HepG2 (cell line): ENCODE data around the gene C2. TPM values are rescaled to one million over a fixed set of nuclear protein-coding genes. Genes with fewer than 3 reads are reported as not detected.

Experiments used
- CAMTA2 ChIP-seq: sonication (generic); formaldehyde crosslinking; IDR thresholded peaks from 2 replicates; pipeline ENCODE4 v1.4.0; 2020; ENCODE audit warnings: mild to moderate bottlenecking, missing genetic modification reagents, borderline replicate concordance
- CEBPG ChIP-seq: IDR thresholded peaks from 2 replicates; pipeline ENCODE4 v1.6.1; 2016
- CSRNP2 ChIP-seq: sonication (generic); formaldehyde crosslinking; conservative IDR thresholded peaks from 2 replicates; pipeline ENCODE4 v1.8.0; 2022; ENCODE audit warnings: low read depth, missing genetic modification reagents
- FIP1L1 ChIP-seq: fragments of 200-400 bp; formaldehyde crosslinking; IDR thresholded peaks from 2 replicates; pipeline ENCODE4 v1.6.1; 2018; ENCODE audit warnings: low read depth, mild to moderate bottlenecking, low read length, moderate library complexity, borderline replicate concordance; ENCODE audit not compliant: insufficient read depth
- HES4 ChIP-seq: sonication (generic); formaldehyde crosslinking; IDR thresholded peaks from 2 replicates; pipeline ENCODE4 v1.9.0; 2021; ENCODE audit warnings: mild to moderate bottlenecking, missing genetic modification reagents, borderline replicate concordance
- MEF2D ChIP-seq: sonication (generic); formaldehyde crosslinking; IDR thresholded peaks from 2 replicates; pipeline ENCODE4 v1.5.1; 2020; ENCODE audit warnings: mild to moderate bottlenecking, missing genetic modification reagents
- TAF1 ChIP-seq: sonication (generic); formaldehyde crosslinking; IDR thresholded peaks from 2 replicates; pipeline ENCODE4 v1.4.0; 2020; ENCODE audit warnings: missing genetic modification reagents
- TBL1XR1 ChIP-seq: fragments of 150-350 bp; IDR thresholded peaks from 2 replicates; pipeline ENCODE4 v1.6.1; 2014; ENCODE audit warnings: borderline replicate concordance, low read length; ENCODE audit not compliant: partially characterized antibody
- ZBTB33 ChIP-seq: sonication (generic); formaldehyde crosslinking; IDR thresholded peaks from 2 replicates; pipeline ENCODE4 v1.4.0; 2020; ENCODE audit warnings: missing genetic modification reagents
- ZNF232 ChIP-seq: sonication (generic); formaldehyde crosslinking; IDR thresholded peaks from 2 replicates; pipeline ENCODE4 v1.4.0; 2020; ENCODE audit warnings: missing genetic modification reagents, borderline replicate concordance
- ZNF335 ChIP-seq: sonication (generic); formaldehyde crosslinking; IDR thresholded peaks from 2 replicates; pipeline ENCODE4 v1.4.0; 2020; ENCODE audit warnings: missing genetic modification reagents
- ZNF468 ChIP-seq: sonication (generic); formaldehyde crosslinking; IDR thresholded peaks from 2 replicates; pipeline ENCODE4 v1.8.0; 2022; ENCODE audit warnings: mild to moderate bottlenecking, moderate library complexity, missing genetic modification reagents
- ZNF773 ChIP-seq: sonication (generic); formaldehyde crosslinking; IDR thresholded peaks from 2 replicates; pipeline ENCODE4 v1.4.0; 2020; ENCODE audit warnings: missing genetic modification reagents, borderline replicate concordance
- ZNF775 ChIP-seq: sonication (generic); formaldehyde crosslinking; IDR thresholded peaks from 2 replicates; pipeline ENCODE4 v1.4.0; 2020; ENCODE audit warnings: missing genetic modification reagents, mild to moderate bottlenecking, moderate library complexity, borderline replicate concordance
- polyA plus RNA-seq, 8 experiments: library from polyadenylated mRNA; depleted of rRNA in 3 of 8; stranded (reverse) in 7 of 8; unstranded in 1 of 8; fragments of >200 nt; fragmentation: Illumina TruSeq in 4 of 8; extraction: Trizol in 4 of 8; gene quantifications; 2 replicates each; pipeline versions ENCODE4 v1.2.1 to v1.2.3, GENCODE V29; 2011 to 2016; ENCODE audit warnings: low read depth in 4 of 8, missing spikeins in 1 of 8, mixed read lengths in 1 of 8; ENCODE audit not compliant: insufficient read depth in 1 of 8
- total RNA-seq, 5 experiments: library from RNA; depleted of rRNA; stranded (reverse); fragments of >200 nt; fragmentation: Illumina TruSeq; extraction: Trizol; gene quantifications; 2 replicates each; pipeline ENCODE4 v1.2.3, GENCODE V29; 2016; ENCODE audit warnings: low read depth in 1 of 5
- TF ChIP-seq, protein P1 (sequence below): IDR thresholded peaks from 2 replicates; pipeline ENCODE4 v1.6.1; 2012; ENCODE audit warnings: low read depth, low read length, improper control_type of control experiment
- TF ChIP-seq, protein P2 (sequence below): sonication (generic); formaldehyde crosslinking; IDR thresholded peaks from 2 replicates; pipeline ENCODE4 v1.8.1; 2022; ENCODE audit warnings: low read depth, mild to moderate bottlenecking, missing genetic modification reagents
- TF ChIP-seq, protein P3 (sequence below): sonication (generic); formaldehyde crosslinking; conservative IDR thresholded peaks from 2 replicates; pipeline ENCODE4 v1.8.0; 2022; ENCODE audit warnings: mild to moderate bottlenecking, moderate library complexity, missing genetic modification reagents

The C2 gene
- total and polyA plus RNA-seq, 2 of the 13 experiments (the other 11 are each of a cell fraction or from before 2014, with no cell fraction given) = 165 to 307 TPM

GRCh38 chr6:31952140-31952805 lies 24.8 kb downstream of the C2 start (continued):
- TF ChIP-seq CAMTA2 (CRISPR knock-in tag) (no peak), ZBTB33 (no peak), CSRNP2 (no peak), ZNF335 (CRISPR knock-in tag) (no peak), HES4 (CRISPR knock-in tag) (no peak), CEBPG (no peak), ZNF773 (no peak), MEF2D (CRISPR knock-in tag) (no peak), TBL1XR1 (no peak), ZNF468 (no peak), ZNF775 (no peak), ZNF232 (CRISPR knock-in tag) (no peak), TAF1 (CRISPR knock-in tag) (no peak), FIP1L1 (no peak)
- TF ChIP-seq, protein P1, sequence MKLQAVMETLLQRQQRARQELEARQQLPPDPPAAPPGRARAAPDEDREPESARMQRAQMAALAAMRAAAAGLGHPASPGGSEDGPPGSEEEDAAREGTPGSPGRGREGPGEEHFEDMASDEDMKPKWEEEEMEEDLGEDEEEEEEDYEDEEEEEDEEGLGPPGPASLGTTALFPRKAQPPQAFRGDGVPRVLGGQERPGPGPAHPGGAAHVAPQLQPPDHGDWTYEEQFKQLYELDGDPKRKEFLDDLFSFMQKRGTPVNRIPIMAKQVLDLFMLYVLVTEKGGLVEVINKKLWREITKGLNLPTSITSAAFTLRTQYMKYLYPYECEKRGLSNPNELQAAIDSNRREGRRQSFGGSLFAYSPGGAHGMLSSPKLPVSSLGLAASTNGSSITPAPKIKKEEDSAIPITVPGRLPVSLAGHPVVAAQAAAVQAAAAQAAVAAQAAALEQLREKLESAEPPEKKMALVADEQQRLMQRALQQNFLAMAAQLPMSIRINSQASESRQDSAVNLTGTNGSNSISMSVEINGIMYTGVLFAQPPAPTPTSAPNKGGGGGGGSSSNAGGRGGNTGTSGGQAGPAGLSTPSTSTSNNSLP = no peak
- TF ChIP-seq, protein P2, sequence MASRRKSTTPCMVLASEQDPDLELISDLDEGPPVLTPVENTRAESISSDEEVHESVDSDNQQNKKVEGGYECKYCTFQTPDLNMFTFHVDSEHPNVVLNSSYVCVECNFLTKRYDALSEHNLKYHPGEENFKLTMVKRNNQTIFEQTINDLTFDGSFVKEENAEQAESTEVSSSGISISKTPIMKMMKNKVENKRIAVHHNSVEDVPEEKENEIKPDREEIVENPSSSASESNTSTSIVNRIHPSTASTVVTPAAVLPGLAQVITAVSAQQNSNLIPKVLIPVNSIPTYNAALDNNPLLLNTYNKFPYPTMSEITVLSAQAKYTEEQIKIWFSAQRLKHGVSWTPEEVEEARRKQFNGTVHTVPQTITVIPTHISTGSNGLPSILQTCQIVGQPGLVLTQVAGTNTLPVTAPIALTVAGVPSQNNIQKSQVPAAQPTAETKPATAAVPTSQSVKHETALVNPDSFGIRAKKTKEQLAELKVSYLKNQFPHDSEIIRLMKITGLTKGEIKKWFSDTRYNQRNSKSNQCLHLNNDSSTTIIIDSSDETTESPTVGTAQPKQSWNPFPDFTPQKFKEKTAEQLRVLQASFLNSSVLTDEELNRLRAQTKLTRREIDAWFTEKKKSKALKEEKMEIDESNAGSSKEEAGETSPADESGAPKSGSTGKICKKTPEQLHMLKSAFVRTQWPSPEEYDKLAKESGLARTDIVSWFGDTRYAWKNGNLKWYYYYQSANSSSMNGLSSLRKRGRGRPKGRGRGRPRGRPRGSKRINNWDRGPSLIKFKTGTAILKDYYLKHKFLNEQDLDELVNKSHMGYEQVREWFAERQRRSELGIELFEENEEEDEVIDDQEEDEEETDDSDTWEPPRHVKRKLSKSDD (CRISPR knock-in tag) = no peak
- TF ChIP-seq, protein P3, sequence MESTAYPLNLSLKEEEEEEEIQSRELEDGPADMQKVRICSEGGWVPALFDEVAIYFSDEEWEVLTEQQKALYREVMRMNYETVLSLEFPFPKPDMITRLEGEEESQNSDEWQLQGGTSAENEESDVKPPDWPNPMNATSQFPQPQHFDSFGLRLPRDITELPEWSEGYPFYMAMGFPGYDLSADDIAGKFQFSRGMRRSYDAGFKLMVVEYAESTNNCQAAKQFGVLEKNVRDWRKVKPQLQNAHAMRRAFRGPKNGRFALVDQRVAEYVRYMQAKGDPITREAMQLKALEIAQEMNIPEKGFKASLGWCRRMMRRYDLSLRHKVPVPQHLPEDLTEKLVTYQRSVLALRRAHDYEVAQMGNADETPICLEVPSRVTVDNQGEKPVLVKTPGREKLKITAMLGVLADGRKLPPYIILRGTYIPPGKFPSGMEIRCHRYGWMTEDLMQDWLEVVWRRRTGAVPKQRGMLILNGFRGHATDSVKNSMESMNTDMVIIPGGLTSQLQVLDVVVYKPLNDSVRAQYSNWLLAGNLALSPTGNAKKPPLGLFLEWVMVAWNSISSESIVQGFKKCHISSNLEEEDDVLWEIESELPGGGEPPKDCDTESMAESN (CRISPR knock-in tag) = no peak
